Hepatocyte (in vitro differentiated cells): ENCODE measurements around the gene DOCK1. TPM values are rescaled to one million over a fixed set of nuclear protein-coding genes. Genes with fewer than 3 reads are reported as not detected.

Experiments
- DNase-seq: peaks from one replicate; pipeline ENCODE4 v3.0.0-alpha.2; 2016; ENCODE audit warnings: low spot score
- H2AFZ ChIP-seq: fragments of 200-600 bp; sonication (generic); 2 replicates; pipeline ENCODE4 v1.6.0; 2016; ENCODE audit warnings: antibody characterized with exemption, mild to moderate bottlenecking
- H3K27ac ChIP-seq: fragments of 200-600 bp; sonication (generic); 2 replicates; pipeline ENCODE4 v1.5.1; 2016; ENCODE audit warnings: mild to moderate bottlenecking
- H3K27me3 ChIP-seq: fragments of 200-600 bp; sonication (generic); 2 replicates; pipeline ENCODE4 v1.6.1; 2016
- H3K36me3 ChIP-seq: fragments of 200-600 bp; sonication (generic); replicated peaks from 2 replicates; pipeline ENCODE4 v1.5.1; 2016; ENCODE audit warnings: low read depth; ENCODE audit not compliant: insufficient read depth
- H3K4me1 ChIP-seq: fragments of 200-600 bp; sonication (generic); 2 replicates; pipeline ENCODE4 v1.5.1; 2016; ENCODE audit warnings: mild to moderate bottlenecking, moderate library complexity; ENCODE audit not compliant: insufficient read depth
- H3K4me2 ChIP-seq: fragments of 200-600 bp; sonication (generic); 2 replicates; pipeline ENCODE4 v1.6.0; 2016
- H3K4me3 ChIP-seq: fragments of 200-600 bp; sonication (generic); 2 replicates; pipeline ENCODE4 v1.5.1; 2016; ENCODE audit warnings: mild to moderate bottlenecking
- H3K79me2 ChIP-seq: fragments of 200-600 bp; sonication (generic); 2 replicates; pipeline ENCODE4 v1.6.0; 2017; ENCODE audit warnings: mild to moderate bottlenecking
- H3K9me2 ChIP-seq: fragments of 200-600 bp; sonication (generic); replicated peaks from 2 replicates; pipeline ENCODE4 v1.6.0; 2017; ENCODE audit warnings: mild to moderate bottlenecking; ENCODE audit not compliant: insufficient read depth
- H3K9me3 ChIP-seq: fragments of 200-600 bp; sonication (generic); 2 replicates; pipeline ENCODE4 v1.5.1; 2016; ENCODE audit warnings: low read depth, mild to moderate bottlenecking
- H4K20me1 ChIP-seq: fragments of 200-600 bp; sonication (generic); 2 replicates; pipeline ENCODE4 v1.6.0; 2016; ENCODE audit warnings: mild to moderate bottlenecking; ENCODE audit not compliant: insufficient read depth, poor library complexity, severe bottlenecking
- CTCF ChIP-seq: fragments of 200-600 bp; sonication (generic); IDR thresholded peaks from 2 replicates; pipeline ENCODE4 v1.5.1; 2016; ENCODE audit warnings: antibody characterized with exemption, mild to moderate bottlenecking; ENCODE audit not compliant: poor library complexity
- EZH2 ChIP-seq: fragments of 200-600 bp; sonication (generic); IDR thresholded peaks from 2 replicates; pipeline ENCODE4 v1.6.1; 2016; ENCODE audit warnings: antibody characterized with exemption, mild to moderate bottlenecking, borderline replicate concordance
- EZH2phosphoT487 ChIP-seq: fragments of 200-600 bp; sonication (generic); IDR thresholded peaks from one replicate; pipeline ENCODE4 v1.6.1; 2018; ENCODE audit warnings: antibody characterized with exemption, mild to moderate bottlenecking, low read depth, moderate library complexity; ENCODE audit not compliant: unreplicated experiment, severe bottlenecking
- WGBS: methylation state at CpG from one replicate; pipeline ENCODE4 v1.1.6; 2016; ENCODE audit warnings: low lambda C conversion rate; ENCODE audit errors: missing lambda C conversion rate; 5-methylcytosine and 5-hydroxymethylcytosine counted together
- polyA plus RNA-seq: library from polyadenylated mRNA; unstranded; fragments of >200 nt; fragmentation: Nextera tagmentation; extraction: Ambion mirVana; gene quantifications from 2 replicates; pipeline ENCODE4 v1.2.1, GENCODE V29; 2016
- total RNA-seq: library from RNA; depleted of rRNA; stranded (reverse); fragments of >200 nt; gene quantifications from 2 replicates; pipeline ENCODE4 v1.2.3, GENCODE V29; 2014

Gene DOCK1
- total and polyA plus RNA-seq, 2 experiments from 2014 or later = 16.0 to 55.5 TPM

GRCh38 chr10:126957111-126957510 lies 51.9 kb downstream of the DOCK1 start:
- TF ChIP-seq EZH2phosphoT487 (no peak), EZH2 (no peak), CTCF (no peak)
- Histone ChIP-seq H4K20me1 (peaks cover 24% of the 10 kb centered on the region), H3K4me3 (no peak overlapping the region), H3K9me3 (no peaks in the 10 kb centered on the region), H3K27me3 (no peaks in the 10 kb centered on the region), H3K4me2 (no peak overlapping the region), H2AFZ (no peak overlapping the region), H3K36me3 (no peaks in the 10 kb centered on the region), H3K4me1 (peaks cover 3% of the 10 kb centered on the region), H3K79me2 (peaks cover 85% of the 10 kb centered on the region), H3K27ac (no peak overlapping the region), H3K9me2 (no peaks in the 10 kb centered on the region)
- 94% methylated on average over 8 of the region's 8 CpGs for WGBS
- no peak for DNase-seq

GRCh38 chr10:126959431-126959830 lies 54.2 kb downstream of the DOCK1 start:
- 90% methylated on average over 4 of the region's 4 CpGs for WGBS
- no peak for TF ChIP-seq CTCF
- TF ChIP-seq EZH2phosphoT487 = no peak
- TF ChIP-seq EZH2 = no peak

GRCh38 chr10:126959906-126960685 lies 54.9 kb downstream of the DOCK1 start:
- Histone ChIP-seq H4K20me1 (peaks cover 12% of the 10 kb centered on the region), H3K4me2 (no peak overlapping the region), H3K9me2 (no peaks in the 10 kb centered on the region), H3K36me3 (no peaks in the 10 kb centered on the region), H3K27ac (no peak overlapping the region), H3K9me3 (no peaks in the 10 kb centered on the region), H3K4me3 (no peak overlapping the region), H3K27me3 (no peaks in the 10 kb centered on the region), H3K79me2 (peaks cover 77% of the 10 kb centered on the region), H2AFZ (no peak overlapping the region), H3K4me1 (no peaks in the 10 kb centered on the region)
- TF ChIP-seq EZH2 (no peak), CTCF (no peak), EZH2phosphoT487 (no peak)
- 96% methylated on average over 16 of the region's 16 CpGs for WGBS
- no peak for DNase-seq

More at GRCh38 chr10:126959431-126959830, 54.2 kb downstream of the DOCK1 start:
- Histone ChIP-seq H2AFZ (no peak overlapping the region), H3K9me2 (no peaks in the 10 kb centered on the region), H3K4me1 (peaks cover under 1% of the 10 kb centered on the region), H3K27ac (no peak overlapping the region), H3K27me3 (no peaks in the 10 kb centered on the region), H3K4me3 (no peak overlapping the region), H3K9me3 (no peaks in the 10 kb centered on the region), H3K79me2 (peaks cover 77% of the 10 kb centered on the region), H3K4me2 (no peak overlapping the region), H4K20me1 (peaks cover 19% of the 10 kb centered on the region), H3K36me3 (no peaks in the 10 kb centered on the region)
- DNase-seq = no peak
